Smooth muscle cell (in vitro differentiated cells): ENCODE measurements around the gene HCN3. TPM values are rescaled to one million over a fixed set of nuclear protein-coding genes. Genes with fewer than 3 reads are reported as not detected.
"Not testable (repeated sequence)": the region's sequence is repeated elsewhere in the genome, so short reads cannot be mapped to it uniquely, and the experiment has no call there.

Experiments
- DNase-seq: peaks from one replicate; lab custom pipeline; 2025; ENCODE audit not compliant: unreplicated experiment; lab: John Stamatoyannopoulos, UW
- H2AFZ ChIP-seq: fragments of 200-600 bp; sonication (generic); 2 replicates; pipeline ENCODE4 v1.6.0; 2016; ENCODE audit warnings: antibody characterized with exemption, low read depth, mild to moderate bottlenecking
- H3F3A ChIP-seq: fragments of 200-600 bp; sonication (generic); 2 replicates; pipeline ENCODE4 v1.6.0; 2017; ENCODE audit warnings: antibody characterized with exemption, low read depth
- H3K27ac ChIP-seq: fragments of 200-600 bp; sonication (generic); 2 replicates; pipeline ENCODE4 v1.5.1; 2016; ENCODE audit warnings: low read depth, mild to moderate bottlenecking
- H3K27me3 ChIP-seq: fragments of 200-600 bp; sonication (generic); 2 replicates; pipeline ENCODE4 v1.6.1; 2016; ENCODE audit warnings: low read depth, mild to moderate bottlenecking
- H3K36me3 ChIP-seq: fragments of 200-600 bp; sonication (generic); 2 replicates; pipeline ENCODE4 v1.5.1; 2016; ENCODE audit warnings: low read depth
- H3K4me1 ChIP-seq: fragments of 200-600 bp; sonication (generic); 2 replicates; pipeline ENCODE4 v1.5.1; 2016; ENCODE audit warnings: low read depth
- H3K4me2 ChIP-seq: fragments of 200-600 bp; sonication (generic); 2 replicates; pipeline ENCODE4 v1.6.0; 2016; ENCODE audit warnings: mild to moderate bottlenecking
- H3K4me3 ChIP-seq: fragments of 200-600 bp; sonication (generic); 2 replicates; pipeline ENCODE4 v1.5.1; 2016; ENCODE audit warnings: mild to moderate bottlenecking
- H3K79me2 ChIP-seq: fragments of 200-600 bp; sonication (generic); 2 replicates; pipeline ENCODE4 v1.6.0; 2016; ENCODE audit warnings: low read depth, mild to moderate bottlenecking
- H3K9ac ChIP-seq: fragments of 200-600 bp; sonication (generic); 2 replicates; pipeline ENCODE4 v1.6.0; 2016; ENCODE audit warnings: low read depth
- H3K9me3 ChIP-seq: fragments of 200-600 bp; sonication (generic); replicated peaks from 2 replicates; pipeline ENCODE4 v1.5.1; 2016; ENCODE audit warnings: low read depth
- H4K20me1 ChIP-seq: fragments of 200-600 bp; sonication (generic); 2 replicates; pipeline ENCODE4 v1.6.0; 2016; ENCODE audit warnings: low read depth
- CTCF ChIP-seq: fragments of 200-600 bp; sonication (generic); IDR thresholded peaks from 2 replicates; pipeline ENCODE4 v1.5.1; 2017; ENCODE audit warnings: borderline replicate concordance, mild to moderate bottlenecking, antibody characterized with exemption; ENCODE audit not compliant: insufficient read depth, poor library complexity, severe bottlenecking
- WGBS: methylation state at CpG from one replicate; pipeline ENCODE4 v1.1.7; 2016; ENCODE audit warnings: low lambda C conversion rate; 5-methylcytosine and 5-hydroxymethylcytosine counted together
- polyA plus RNA-seq: library from polyadenylated mRNA; unstranded; fragments of >200 nt; fragmentation: Nextera tagmentation; extraction: Ambion mirVana; gene quantifications from 2 replicates; pipeline ENCODE4 v1.2.1, GENCODE V29; 2016
- total RNA-seq: library from RNA; depleted of rRNA; stranded (reverse); fragments of >200 nt; gene quantifications from 2 replicates; pipeline ENCODE4 v1.2.3, GENCODE V29; 2014

Gene HCN3
- total RNA-seq, result 0.49 and 0.72 TPM in 2 replicates
- polyA plus RNA-seq, result 1.2 and 1.6 TPM in 2 replicates

GRCh38 chr1:155277070-155277901 lies at the start of gene HCN3:
Gene HCN3, plus strand, starts transcription at chr1:155277463. Its CDS starts 128 bp downstream, at chr1:155277591.
- Histone ChIP-seq H3K9me3 (no peaks in the 10 kb centered on the region), H3K9ac (no peak within 1 kb of the TSS), H3K4me3 (peak within 1 kb of the TSS; percentile 85), H2AFZ (peak within 1 kb of the TSS; percentile 90), H3K79me2 (peaks cover 9% of the 10 kb centered on the region), H3F3A (peaks cover 4% of the 10 kb centered on the region), H3K4me1 (peaks cover 20% of the 10 kb centered on the region), H3K27ac (no peak within 1 kb of the TSS), H3K27me3 (no peaks in the 10 kb centered on the region), H4K20me1 (peaks cover 6% of the 10 kb centered on the region), H3K4me2 (peak within 1 kb of the TSS; percentile 100), H3K36me3 (no peaks in the 10 kb centered on the region)
- WGBS, result 4% methylated on average over 36 of the region's 68 CpGs
- DNase-seq, result peak; percentile 91
- peak; percentile 72 for TF ChIP-seq CTCF

DNA sequence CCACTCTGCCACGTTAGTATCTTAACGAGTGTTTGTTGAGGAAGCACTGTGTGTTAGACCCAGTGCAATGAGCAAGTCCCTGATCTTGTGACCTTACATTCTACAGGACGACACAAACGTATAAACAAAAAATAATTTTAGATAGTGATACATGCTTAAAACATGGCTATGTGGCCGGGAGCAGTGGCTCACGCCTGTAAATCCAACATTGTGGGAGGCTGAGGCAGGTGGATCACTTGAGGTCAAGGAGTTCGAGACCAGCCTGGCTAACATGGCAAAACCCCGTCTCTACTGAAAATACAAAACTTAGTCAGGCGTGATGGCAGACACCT lies 49.2 kb upstream of the HCN3 start:
- H3K79me2 ChIP-seq, result peaks cover 5% of the 10 kb centered on the region
- 63% methylated on average over 9 of the region's 9 CpGs for WGBS
- H3K27ac ChIP-seq, result peak overlapping the region; percentile 62
- H3F3A ChIP-seq, result peaks cover 13% of the 10 kb centered on the region
- no peak for DNase-seq
- no peaks in the 10 kb centered on the region for H4K20me1 ChIP-seq
- H3K36me3 ChIP-seq, result no peaks in the 10 kb centered on the region
- H3K27me3 ChIP-seq, result no peaks in the 10 kb centered on the region
- peaks cover 17% of the 10 kb centered on the region for H3K4me1 ChIP-seq
- TF ChIP-seq CTCF, result no peak
- H3K4me3 ChIP-seq, result peak overlapping the region; percentile 39
- peak overlapping the region; percentile 79 for H3K4me2 ChIP-seq
- H3K9ac ChIP-seq, result peak overlapping the region; percentile 25
- H2AFZ ChIP-seq, result peak overlapping the region; percentile 48
- no peaks in the 10 kb centered on the region for H3K9me3 ChIP-seq

GRCh38 chr1:155231302-155231701 lies 46.0 kb upstream of the HCN3 start:
- H3K4me1 ChIP-seq, H4K20me1 ChIP-seq, H3F3A ChIP-seq, H3K36me3 ChIP-seq, DNase-seq, H3K27me3 ChIP-seq, H3K79me2 ChIP-seq, H3K27ac ChIP-seq, H2AFZ ChIP-seq, H3K4me2 ChIP-seq, H3K4me3 ChIP-seq, H3K9ac ChIP-seq, H3K9me3 ChIP-seq: not testable (repeated sequence)
- 84% methylated on average over 3 of the region's 3 CpGs for WGBS

DNA sequence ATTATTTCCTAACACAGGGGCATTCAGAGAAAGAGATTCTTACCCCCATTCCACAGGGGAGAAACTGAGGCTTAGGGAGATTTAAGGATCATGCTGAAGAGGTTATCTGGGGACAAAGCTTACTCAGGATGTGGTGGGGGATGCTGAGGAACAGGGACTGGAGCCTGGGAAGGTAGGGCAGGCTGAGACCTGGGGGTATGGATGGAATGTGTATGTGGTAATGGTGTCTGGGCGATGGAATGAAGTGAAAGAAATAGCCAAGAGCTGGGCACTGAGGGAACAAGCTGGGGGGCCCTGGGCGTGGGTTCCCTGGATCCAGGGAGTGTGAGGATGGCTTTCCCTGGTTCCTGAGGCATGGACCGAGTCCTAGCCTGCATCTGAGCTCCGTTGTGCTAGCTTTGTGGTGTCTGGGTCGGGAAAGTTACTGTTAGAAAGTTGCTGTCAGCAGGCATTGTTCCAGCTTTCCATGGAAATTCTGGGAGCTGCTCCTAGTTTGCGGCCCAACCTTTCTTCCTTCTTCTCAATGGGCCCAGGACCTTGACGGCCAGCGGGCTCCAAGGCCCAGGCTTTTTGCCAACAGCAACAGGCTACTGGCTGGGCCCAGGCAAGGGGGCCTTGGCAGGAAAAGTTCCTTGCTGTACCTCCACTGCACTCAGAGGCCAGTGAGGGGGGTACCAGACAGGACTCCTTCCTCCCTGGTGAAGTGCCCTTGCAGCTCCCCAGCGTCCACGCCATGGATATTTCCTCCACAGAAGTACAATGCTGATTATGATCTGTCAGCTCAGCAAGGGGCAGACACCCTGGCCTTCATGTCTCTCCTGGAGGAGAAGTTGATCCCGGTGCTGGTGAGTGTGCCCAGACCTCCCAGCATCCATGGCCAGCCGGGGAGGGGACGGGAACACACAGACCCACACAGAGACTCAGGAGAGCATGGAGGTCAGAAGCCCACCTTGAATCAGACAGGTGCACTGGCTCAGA lies 45.0 kb upstream of the HCN3 start:
- not testable (repeated sequence) for H2AFZ ChIP-seq, H3K4me2 ChIP-seq, H3K27me3 ChIP-seq, H3K9me3 ChIP-seq, H3K79me2 ChIP-seq, H3K4me3 ChIP-seq, DNase-seq, H4K20me1 ChIP-seq, H3K36me3 ChIP-seq, H3K9ac ChIP-seq, H3F3A ChIP-seq, H3K4me1 ChIP-seq, H3K27ac ChIP-seq
- WGBS, result 87% methylated on average over 12 of the region's 13 CpGs

DNA sequence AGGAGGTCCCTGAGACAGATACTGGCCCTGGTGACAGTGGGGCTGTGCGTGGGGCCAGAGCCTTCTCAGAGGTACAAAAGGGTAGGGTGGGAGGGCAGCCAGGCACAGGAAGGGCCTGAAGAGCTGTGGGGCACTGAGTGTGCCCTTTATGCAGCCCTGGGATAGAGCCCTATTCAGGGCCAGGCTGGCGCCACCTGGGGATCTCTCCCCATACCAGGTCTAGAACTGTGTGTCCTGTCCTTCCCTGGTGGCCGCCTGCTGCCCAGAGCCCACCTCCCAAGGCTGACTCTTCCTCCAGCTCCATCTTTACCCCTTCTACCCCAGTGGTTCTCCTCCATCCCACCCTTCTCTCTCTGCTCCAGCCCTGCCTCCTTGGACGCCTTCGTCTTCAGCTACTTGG lies 43.8 kb upstream of the HCN3 start:
- not testable (repeated sequence) for H3K27me3 ChIP-seq, H3K9me3 ChIP-seq, H3K36me3 ChIP-seq, H3K4me3 ChIP-seq, H3K79me2 ChIP-seq, H2AFZ ChIP-seq, H3K4me2 ChIP-seq, H3F3A ChIP-seq, H4K20me1 ChIP-seq, H3K4me1 ChIP-seq, H3K27ac ChIP-seq, DNase-seq, H3K9ac ChIP-seq
- 100% methylated on average over 1 of the region's 5 CpGs for WGBS

DNA sequence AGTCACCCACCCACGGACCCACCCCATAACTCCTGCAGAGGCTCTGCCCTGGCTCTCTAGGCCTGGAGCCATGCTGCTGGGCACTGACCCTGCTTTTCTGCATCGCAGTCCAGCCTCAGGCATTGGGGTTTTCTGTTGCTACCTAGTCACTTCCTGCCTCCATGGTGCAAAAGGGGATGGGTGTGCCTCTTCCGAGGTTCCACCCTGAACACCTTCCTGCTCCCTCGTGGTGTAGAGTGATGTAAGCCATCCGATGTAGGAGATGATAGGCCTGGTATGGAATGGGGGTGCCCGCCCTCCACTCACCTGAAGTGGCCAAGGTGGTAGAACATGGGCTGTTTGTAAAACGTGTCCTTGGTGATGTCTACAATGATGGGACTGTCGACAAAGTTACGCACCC lies 41.9 kb upstream of the HCN3 start:
- H3K27ac ChIP-seq, H3K4me1 ChIP-seq, H3K36me3 ChIP-seq, H3K79me2 ChIP-seq, H3K9me3 ChIP-seq, H3K9ac ChIP-seq, H2AFZ ChIP-seq, H3K4me3 ChIP-seq, H4K20me1 ChIP-seq, H3K4me2 ChIP-seq, H3K27me3 ChIP-seq, DNase-seq, H3F3A ChIP-seq: not testable (repeated sequence)
- 90% methylated on average over 8 of the region's 9 CpGs for WGBS
